ENCODE data around the gene SLC25A48.

The SLC25A48 gene

GRCh38 chr5:135881244-135881643 is 46.8 kb downstream of the SLC25A48 start:
- DNase-seq (ENCODE audit: low read depth): no peak

- DNase-seq (ENCODE audit: low read depth): no peak
Measured at GRCh38 chr5:135881819-135882218, 47.4 kb downstream of the SLC25A48 start.

DNA sequence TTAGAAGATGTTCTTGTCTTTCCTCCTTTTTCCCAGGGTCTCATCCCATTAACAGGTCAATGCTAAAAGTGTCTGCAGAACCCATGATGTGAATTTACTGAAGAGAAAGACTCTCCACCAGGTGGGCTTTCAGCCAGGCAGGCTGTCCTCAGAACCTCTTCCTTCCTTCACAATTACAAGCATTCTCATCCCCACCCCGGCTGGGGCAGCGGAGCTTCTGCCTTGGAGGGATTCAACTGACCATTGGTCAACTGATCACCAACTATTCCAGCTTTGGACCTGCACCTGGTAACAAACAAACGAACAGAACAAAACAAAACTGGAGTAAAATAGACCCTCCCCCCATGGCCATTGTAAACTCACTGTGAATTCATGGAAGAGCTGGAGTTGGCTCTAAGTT is 48.6 kb downstream of the SLC25A48 start:
- no peak for DNase-seq (ENCODE audit: low read depth)

DNA sequence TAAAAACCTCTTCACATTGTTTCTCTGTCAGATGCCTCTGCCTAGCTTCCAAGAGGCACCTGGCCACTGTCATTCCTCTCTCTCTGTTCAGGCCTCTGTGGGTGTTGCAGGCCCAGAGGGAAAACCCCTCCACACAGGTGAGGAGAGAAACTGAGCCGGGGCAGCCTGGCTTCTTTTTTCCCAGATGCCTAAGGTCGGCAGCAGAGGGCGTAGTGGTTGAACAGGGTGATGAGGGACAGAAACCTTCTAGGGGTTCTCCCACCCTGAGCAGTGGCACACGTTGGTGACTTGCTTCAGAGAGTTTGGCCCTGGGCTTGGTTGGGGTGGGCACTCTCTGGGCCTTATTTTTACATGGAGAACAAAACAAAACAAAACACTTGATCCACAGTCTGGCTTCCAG is 49.0 kb downstream of the SLC25A48 start:
- DNase-seq (ENCODE audit: low read depth): no peak

DNA sequence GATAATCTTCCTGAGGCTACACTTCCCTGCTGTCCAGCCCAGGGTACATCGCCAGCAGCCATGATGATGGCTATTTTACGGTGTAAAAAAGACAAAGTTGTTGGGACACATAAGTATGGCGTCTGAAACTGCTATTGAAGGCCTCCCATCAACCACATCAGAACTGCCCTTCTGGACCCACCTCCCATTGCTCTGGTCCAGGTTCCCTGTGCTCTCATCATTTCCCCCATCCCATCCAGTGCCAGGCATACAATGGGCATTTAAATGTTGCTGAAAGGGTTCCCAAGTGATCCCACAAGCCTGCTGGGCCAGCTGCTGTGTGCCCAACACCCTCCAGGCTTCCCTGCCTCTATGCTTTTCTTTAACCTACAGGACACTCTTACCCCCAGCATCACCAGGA is 50.6 kb downstream of the SLC25A48 start:
- no peak for DNase-seq (ENCODE audit: low read depth)

- DNase-seq (ENCODE audit: low read depth): no peak
Measured at GRCh38 chr5:135886136-135886535, 51.7 kb downstream of the SLC25A48 start.

DNA sequence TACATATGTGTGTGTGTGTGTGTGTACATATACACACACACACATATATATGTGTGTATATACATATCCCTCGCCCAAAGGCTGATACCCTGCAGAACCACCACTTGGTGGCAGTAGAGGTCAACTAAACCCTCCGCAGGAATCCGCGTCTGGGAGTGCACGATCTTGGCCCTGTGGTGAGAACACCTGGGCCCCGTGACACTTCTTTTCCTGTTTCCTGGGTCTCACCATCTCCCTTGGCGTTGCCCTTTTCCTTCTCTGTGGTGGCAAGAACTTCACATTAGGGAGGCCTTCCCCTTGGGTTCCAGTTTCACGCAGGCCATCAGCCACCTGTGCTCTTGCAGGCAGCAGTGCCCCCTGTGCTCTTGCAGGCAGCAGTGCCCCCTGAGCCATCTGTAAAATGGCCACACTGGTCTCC is 53.0 kb downstream of the SLC25A48 start:
- peak; percentile 62 for DNase-seq (ENCODE audit: low read depth)

DNA sequence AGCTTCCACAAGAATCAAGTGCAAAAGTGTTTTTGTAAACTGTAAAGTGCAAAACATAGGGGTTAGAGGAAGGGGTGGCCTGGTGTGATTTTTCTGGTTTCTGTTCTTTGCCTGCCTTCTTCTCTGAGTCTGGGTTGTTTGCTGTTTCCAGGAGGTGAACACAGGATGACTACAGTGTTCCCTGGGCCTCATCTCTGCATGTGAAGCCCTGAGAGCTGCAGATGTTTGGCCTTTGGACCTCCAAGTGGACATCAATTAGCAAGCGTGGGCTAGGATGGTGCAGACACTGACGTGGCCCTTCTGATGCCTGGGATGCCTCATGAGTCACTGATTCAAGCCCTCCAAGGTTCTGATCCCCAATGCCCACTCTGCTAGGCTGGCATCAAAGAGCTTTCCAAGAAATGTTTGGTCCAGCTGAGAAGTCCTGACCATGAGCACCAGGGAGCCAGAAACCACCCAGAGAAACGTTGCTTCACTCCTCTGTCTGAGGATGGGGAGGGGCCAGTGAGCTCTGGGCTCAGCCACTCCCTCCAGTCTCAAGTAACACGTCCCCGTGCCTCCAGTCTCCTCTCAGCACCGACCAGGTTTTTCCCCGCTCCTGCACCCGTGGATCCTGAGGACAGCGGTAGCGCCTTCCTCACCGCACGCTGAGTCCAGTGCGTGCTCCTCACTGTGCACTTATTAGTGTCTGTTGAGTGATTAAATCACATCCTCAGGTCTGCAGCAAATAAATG is 53.6 kb downstream of the SLC25A48 start:
- peak; percentile 78 for DNase-seq (ENCODE audit: low read depth)

GRCh38 chr5:135890296-135890695 is 55.8 kb downstream of the SLC25A48 start:
- DNase-seq (ENCODE audit: low read depth): no peak

DNA sequence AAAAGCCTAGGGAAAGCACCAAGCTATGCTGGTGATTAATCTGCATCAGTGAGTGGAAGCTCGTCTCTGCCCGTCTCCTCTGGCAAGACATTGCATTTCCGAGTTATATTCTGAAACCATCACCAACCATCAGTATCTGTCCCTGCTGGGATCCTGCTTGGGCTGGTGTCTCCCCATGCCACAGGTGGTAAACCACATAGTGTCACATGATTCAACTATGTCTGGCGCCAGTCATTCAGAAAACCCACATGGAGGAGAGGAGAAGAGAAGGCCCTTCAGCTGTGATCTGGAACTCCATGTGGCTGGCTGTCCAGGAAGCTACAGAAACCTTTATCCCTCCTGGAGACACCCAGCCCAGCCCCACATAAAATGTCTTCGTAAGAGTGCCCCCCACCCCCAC is 56.4 kb downstream of the SLC25A48 start:
- no peak for DNase-seq (ENCODE audit: low read depth)

- no peak for DNase-seq (ENCODE audit: low read depth)
Measured at GRCh38 chr5:135891268-135891667, 56.8 kb downstream of the SLC25A48 start.

DNA sequence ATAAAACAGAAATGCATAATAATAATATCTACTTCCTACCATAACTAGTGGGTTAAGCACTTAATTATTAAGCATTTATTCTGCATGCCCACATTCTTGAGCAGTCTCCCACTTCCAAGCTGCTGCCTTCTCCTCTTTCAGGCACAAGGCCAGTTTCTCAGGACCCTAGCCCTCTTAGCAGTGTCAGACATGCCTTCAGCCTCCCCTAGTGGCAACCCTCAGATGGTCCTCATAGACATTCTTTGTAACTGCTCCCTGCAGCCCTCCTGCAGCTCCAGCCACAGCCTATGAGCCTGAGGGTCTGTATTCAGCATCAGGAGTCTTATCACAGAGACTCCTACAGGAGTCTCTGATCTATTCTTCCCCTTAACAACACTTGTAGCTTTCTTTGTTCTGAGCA is 57.3 kb downstream of the SLC25A48 start:
- DNase-seq (ENCODE audit: low read depth): no peak

DNA sequence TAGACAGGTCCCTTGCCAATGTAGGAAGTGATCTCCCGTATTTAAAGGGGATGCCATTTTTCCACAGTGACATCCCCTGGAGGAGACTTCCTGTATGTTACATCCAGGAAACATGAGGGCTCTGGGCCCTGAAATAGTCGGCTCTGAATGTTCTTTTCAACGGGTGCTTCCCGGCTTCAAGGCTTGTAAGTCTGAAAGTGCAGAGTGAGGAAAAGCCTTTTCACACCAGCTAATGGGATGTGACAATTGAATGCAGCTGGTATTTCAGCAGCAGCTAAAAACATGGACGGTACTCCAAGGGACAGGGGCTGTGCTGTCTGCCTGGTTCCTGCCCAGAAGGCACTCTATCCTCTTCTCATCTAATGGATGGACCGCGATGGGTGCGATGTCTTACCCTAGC is 59.8 kb downstream of the SLC25A48 start:
- DNase-seq (ENCODE audit: low read depth): no peak

GRCh38 chr5:135894789-135895188 is 60.3 kb downstream of the SLC25A48 start:
- DNase-seq (ENCODE audit: low read depth): no peak

GRCh38 chr5:135895474-135896006 is 61.1 kb downstream of the SLC25A48 start, which contains the start of gene IL9:
Gene IL9, minus strand, starts transcription at chr5:135895841. Its CDS starts 25 bp downstream, at chr5:135895816.
- DNase-seq (ENCODE audit: low read depth): no peak

DNA sequence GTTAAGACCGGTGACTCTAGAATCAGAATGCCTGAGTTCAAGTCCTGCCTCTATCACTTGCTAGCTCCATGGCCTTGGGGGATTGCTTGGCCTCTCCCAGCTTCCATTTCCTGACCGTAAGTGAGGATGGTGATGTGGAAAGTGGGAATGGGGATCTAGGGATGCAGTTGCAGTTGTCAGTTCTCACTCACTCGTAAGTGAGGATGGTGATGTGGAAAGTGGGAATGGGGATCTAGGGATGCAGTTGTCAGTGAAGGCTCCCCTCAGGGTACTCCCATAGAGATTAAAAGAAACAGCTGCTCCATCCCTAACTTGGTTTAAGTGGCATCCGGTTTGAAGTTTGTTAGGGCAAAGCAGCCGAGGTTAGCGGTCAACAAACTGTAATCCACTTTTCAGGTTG is 64.2 kb downstream of the SLC25A48 start:
- DNase-seq (ENCODE audit: low read depth): no peak

GRCh38 chr5:135900276-135900675 is 65.8 kb downstream of the SLC25A48 start:
- DNase-seq (ENCODE audit: low read depth): no peak

GRCh38 chr5:135901633-135902032 is 67.2 kb downstream of the SLC25A48 start:
- DNase-seq (ENCODE audit: low read depth): no peak

DNA sequence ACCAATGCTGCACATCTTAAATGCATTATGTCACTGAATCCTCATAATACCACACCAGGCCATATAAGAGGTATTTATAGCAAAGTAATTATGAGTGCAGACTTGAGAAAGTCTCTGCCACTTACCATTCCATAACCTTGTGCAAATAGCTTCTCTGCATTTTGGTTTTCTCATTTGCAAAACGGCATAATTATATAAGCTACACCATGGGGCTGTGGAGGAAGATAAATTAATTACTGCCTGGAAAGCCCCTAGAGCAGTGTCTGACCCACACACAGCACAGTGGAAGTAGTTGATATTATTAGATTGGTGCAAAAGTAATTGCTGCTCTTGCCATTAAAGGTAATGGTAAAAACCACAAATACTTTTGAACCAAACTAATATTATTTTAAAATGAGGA is 70.7 kb downstream of the SLC25A48 start:
- DNase-seq (ENCODE audit: low read depth): no peak

DNA sequence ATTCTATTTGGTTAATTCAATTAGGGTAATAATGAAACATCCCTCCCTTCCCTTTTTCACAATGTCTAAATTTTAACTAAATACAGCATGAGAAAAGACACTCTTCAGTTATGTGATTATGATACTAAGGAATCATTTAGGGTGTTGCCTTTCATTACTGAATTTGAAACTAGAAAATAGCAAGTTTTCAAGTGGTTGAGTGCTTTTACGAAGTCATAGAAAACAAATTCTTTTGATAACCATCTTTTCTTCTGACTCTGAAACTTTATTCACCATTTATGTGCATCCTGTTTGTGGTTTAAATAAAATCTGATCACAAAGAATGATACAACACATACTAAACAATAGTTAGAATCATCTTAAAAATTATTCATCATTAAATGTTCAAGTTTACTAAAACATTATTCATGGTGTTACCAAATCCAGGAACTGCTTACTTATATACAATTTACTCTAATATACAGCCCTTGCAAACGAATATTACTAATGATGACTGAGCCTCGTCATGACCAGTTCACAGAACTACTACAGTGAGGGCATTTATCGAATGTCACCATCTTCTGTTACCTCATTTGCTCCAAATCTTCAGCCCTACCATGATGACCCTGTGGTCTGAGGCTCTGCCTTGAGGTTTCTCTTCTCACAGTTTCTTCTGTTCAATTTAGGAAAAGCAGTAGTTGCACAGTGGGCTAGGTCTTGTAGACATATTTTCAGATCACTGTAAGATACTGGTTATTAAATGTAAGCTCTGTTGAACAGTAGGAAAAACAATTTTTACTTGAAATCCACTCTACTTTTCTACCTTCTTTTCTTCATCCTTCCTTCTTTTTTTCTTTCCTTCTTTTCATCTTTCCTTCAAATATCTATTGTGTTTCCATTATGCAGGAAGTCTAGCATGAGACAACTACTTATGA is 79.5 kb downstream of the SLC25A48 start:
- DNase-seq (ENCODE audit: low read depth): no peak

- DNase-seq (ENCODE audit: low read depth): no peak
Measured at GRCh38 chr5:135915466-135916001, 81.1 kb downstream of the SLC25A48 start.

- no peak for DNase-seq (ENCODE audit: low read depth)
Measured at GRCh38 chr5:135916638-135917263, 82.3 kb downstream of the SLC25A48 start.

All from iris pigment epithelial cell (primary cell).